Measurements from ENCODE around the gene RBMS3.

Gene RBMS3

DNA sequence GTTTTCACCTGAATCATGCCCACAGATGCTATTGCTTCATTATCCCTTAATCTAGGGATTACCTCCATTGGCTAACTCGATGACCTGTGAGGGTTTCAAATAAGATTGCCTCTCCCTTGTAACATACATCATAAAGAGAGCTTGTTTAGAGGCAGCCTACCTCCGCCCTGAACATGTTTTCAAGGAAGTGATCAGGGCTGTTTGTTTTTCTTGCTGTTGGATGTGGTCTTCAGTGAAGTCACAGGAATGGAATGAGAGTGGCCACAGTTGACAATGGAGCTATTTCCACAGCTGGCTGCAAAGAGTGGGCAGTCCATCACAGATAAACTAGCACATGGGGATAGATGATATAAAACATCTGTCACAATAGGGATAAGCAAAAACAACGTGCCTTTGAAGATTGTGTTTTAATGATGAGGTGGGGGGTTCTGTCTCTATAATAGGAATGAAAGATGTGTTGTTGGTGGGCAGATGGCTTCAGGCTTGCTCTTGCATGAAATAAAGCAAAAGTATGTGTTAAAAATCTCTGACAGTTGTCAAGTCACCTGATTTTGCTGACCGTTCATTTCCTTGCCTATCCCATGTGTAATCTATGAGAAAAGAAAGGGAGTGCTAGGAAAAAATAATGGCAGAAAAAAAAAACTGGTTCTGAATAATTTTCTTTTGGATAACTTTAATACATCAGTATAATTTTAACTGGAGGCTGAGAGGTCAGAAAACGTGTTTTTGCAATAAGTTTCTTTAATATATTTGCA, 642.3 kb downstream of the RBMS3 start:
- DNase-seq = peak; percentile 95

GRCh38 chr3:29924783-29925561, 644.1 kb downstream of the RBMS3 start:
- DNase-seq = no peak

- no peak for DNase-seq
Measured at GRCh38 chr3:29926378-29926777, 645.5 kb downstream of the RBMS3 start.

DNA sequence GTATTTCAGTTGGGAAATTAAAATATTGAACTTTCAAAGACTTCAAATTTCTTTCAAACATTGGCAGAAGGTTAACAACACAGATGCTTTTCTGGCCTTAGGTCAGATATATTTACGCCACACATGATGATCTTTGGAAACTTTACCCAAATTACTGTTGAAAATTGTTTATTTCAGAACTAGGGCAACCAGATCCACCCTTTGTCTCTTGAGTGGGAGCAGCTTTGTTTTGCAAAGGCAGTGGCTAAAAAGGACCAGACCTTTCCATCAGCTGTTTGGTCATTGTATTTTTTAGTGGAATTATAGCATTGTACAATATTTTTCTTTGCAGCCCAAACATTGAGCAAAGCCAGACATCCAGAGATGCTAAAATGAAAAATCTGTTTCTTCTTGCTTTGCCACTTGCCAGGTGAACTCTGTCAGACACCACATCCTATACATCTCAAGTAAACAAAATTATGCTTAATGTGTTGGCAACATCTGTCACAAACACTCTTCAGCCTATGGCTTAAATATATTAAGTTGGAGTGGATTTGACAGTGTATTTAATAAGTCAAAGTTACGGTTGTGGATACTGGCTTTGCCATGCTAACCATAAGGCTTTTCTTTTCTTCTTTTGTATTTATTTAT, 651.9 kb downstream of the RBMS3 start:
- DNase-seq = no peak

GRCh38 chr3:29933802-29934490, 653.1 kb downstream of the RBMS3 start:
- no peak for DNase-seq

DNA sequence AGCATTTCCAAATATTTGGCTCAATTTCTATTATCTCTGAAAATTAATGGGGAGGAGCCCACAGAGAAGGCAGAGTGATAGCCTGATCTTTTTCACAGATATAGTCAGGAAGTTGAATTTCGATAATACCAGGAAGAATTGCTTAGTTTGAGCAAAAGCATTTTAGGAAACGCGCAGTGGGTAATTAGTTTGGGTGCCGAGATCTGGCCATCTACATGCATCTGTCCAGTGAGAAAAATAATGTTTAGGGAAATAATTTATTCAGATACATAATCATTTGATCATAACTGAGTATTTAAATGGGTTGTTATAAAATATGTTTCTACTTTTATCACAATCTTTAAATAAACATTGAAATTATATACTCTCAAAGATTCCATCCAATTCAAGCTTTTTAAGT, 653.9 kb downstream of the RBMS3 start:
- DNase-seq = no peak

DNA sequence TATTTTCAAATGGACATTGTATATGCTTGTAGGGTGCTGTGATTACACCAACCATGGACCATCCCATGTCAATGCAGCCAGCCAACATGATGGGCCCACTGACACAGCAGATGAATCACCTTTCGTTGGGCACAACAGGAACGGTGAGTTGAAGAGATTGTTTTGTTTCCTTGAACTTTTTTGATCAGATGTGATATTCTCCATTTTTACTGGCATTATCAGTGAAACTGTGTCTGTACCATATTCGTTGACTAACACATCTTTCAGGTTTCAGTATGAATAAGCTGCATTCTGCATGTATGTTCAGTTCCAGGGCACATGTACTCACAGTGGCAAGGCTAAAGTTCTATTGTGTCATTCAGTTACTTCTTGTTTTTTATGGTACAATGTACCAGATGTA, 655.2 kb downstream of the RBMS3 start:
- no peak for DNase-seq

DNA sequence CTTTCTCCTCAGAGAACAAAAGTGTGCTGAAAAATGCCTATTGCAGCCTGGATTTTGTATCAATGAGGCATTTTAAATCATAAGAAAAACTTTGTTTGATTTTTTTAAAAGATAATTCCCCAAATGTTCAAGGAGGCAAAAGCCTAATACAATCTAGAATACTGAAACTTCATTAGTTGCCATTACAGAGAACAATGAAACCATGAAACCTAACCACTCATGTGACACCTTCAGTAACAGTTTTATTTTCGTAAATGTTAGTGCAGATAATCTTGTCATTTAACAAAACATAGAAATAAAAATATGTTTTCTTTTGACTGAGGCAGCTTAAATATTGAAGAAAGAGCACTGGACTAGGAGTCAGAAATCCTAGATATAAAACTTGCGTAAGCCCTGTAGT, 655.9 kb downstream of the RBMS3 start:
- DNase-seq = no peak

GRCh38 chr3:29937185-29937584, 656.3 kb downstream of the RBMS3 start:
- DNase-seq = peak; percentile 56

DNA sequence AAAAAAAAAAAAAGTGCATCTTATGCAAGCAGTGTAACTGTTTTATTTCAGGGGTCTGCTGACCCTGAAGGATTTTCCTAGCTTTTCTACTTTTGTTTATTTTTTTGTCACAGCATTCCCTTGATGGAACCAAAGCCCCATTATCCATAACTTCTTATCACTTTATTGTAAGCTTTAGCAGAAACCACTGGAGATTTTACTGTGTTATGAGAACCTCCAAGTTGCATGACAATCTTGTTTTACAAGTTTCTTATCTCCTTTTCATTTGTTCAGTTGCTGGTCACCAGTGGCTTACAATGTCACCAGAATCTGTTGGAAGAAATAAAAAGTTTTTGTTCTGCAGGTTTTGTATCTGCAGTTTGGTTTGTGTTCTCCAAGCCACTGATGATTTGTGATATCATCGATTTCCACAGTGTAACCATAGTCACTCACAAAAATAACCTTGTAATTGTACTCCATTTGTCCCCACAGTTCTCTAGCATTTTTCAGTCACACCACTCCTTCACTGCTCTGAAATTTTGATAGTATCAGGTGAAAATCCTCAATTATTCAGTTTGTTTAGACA, 660.0 kb downstream of the RBMS3 start:
- DNase-seq = no peak

DNA sequence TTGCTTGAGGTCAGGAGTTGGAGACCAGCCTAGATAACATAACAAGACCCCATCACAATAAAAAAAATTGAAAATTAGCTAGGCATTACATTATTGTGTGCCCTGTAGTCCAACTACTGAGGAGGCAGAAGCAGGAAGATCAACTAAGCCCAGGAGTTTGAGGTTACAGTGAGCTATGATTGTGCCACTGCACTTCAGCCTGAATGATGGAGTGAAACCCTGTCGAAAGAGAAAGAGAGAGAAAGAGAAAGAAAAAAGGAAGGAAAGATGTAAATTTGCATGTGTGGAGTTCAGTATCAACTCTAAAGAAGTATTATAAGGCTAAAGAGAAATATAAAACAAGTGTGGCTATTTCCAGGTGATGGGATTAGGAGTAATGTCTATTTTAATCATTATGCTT, 661.4 kb downstream of the RBMS3 start:
- DNase-seq = no peak

DNA sequence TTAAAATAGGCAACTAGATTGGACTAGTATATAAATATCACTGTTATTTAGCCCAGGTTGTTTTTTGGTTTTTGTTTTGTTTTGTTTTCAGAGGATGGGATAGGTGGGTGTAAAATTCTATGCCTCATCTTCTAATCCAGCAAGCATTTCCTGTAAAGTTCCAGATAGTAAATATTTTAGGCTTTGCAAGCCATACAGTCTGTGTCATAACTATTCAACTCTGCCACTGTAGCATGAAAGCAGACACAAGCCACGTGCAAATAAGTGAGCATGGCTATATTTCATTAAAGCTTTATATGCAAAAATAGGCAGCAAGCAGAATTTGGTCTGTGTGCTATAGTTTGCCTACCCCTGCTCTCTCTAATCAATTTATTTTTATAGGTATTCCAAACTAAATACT, 668.3 kb downstream of the RBMS3 start:
- peak; percentile 36 for DNase-seq

GRCh38 chr3:29949940-29950616, 669.2 kb downstream of the RBMS3 start:
- DNase-seq = no peak

GRCh38 chr3:29952431-29952830, 671.6 kb downstream of the RBMS3 start:
- DNase-seq = no peak

GRCh38 chr3:29955413-29955812, 674.5 kb downstream of the RBMS3 start:
- DNase-seq = no peak

DNA sequence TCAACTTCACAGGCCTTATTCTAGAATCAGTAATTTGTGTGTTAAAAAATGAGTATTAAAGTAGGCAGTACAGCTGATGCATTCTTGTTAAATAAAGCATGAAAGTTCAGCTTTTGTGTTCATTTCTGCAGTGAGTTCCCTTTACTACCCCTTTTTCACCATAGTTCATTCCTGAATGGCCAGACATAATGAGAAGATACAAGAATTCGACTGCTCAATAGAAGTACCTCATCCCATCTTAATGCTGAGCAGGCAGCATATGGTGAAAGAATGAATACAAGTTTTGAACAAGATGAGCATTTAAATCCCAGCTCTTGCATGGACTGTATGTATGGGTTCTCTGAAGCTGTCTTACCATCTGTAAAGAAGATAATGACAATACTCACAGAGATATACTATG, 677.9 kb downstream of the RBMS3 start:
- DNase-seq = no peak

DNA sequence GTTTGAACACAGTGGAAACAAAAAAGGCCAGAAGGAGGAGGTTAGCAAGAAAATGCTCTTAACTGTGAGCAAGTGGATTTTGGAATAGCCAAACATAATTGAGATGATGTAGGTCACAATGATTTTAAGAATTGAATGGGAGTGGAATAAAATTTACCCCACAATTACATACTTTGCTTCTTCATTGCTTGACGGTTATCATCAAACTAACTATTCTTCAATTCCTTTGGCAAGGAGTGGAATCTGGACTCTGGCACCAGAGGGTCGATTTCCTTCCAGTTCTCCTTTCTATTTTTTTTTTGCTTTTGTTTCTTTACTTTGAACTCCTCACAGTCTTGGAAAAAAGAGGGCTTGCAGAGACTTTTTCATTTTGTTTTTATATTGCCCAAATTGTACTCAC, 691.0 kb downstream of the RBMS3 start:
- DNase-seq = no peak

DNA sequence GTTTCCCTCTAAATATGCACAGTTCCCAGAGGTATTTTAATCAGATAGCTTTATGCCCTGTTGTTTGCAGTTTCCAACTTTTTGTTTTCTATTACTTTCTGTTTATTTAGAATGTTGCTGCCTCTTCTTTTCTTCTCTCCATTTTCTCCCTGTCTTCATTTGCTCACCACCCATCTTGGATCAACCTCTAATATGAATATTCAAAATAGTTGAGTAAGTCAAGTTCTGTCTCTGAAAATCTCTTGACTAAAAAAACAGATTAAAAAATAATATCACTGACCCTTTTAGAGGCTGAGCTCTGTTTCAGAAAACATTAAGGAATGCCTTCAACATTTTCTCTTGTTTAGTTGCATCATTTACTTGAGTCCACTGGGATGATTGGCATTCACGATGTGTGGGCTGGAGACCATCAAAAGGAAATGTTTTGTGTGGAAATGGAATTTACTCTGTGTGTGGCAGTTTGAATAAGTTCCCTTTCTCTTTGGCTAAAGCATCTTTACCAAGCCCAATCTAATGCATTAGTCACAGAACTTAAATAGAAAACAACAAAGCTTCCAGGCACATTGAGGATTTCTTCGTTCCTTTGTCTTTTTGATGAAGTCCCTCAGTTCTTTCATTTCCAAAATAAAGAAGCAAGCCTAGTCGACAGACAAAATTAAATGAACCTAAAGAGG, 691.6 kb downstream of the RBMS3 start:
- DNase-seq = peak; percentile 27

GRCh38 chr3:29973763-29974162, 692.9 kb downstream of the RBMS3 start:
- DNase-seq = no peak

DNA sequence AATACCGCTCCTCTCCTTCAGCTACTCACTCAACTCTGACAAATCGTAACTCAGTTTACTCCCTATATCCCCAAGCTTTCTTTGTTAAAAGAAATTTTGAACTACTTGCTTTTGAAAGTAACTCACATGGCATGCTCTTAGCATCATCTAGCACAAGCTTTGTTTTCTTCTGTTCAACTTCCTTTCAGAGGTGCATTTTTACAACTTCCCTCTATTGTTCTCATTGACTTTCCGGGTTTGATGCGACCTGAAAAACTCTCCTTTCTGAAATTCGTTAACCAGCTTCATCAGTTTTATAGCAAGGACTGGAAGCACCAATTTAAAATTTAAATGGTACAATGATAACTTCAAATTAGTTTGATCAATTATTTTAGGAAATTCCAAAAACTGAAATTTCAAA, 696.0 kb downstream of the RBMS3 start:
- DNase-seq = no peak

DNA sequence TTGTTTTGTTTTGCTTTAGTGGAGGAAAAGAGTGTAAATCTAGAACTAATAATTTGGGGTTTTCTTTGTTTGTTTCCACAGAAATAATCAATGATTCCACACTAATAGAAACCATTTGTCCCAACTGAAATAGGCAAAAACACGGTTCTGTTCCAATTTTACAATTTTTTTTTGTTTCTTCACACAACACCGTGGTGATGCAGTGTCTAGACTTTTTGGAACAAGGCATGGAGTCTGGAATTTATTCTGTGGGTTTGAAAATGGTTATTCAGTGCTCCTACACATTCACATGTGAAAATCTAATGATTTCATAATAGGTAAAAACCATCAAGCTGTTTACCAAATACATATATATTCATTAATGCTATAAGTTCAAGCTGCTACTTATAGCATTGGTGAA, 696.5 kb downstream of the RBMS3 start:
- no peak for DNase-seq

- no peak for DNase-seq
Measured at GRCh38 chr3:29978036-29978435, 697.2 kb downstream of the RBMS3 start.
